GM12892 (cell line): ENCODE results near the gene TNS3.

ENCODE experiments used
- POLR2A ChIP-seq: IDR thresholded peaks from 2 replicates; pipeline ENCODE4 v1.6.1; 2011; ENCODE audit warnings: low read depth, low read length, control low read depth
- POLR2AphosphoS5 ChIP-seq: IDR thresholded peaks from 2 replicates; pipeline ENCODE4 v1.6.1; 2011; ENCODE audit warnings: low read depth, low read length, control low read depth
- TAF1 ChIP-seq: IDR thresholded peaks from 2 replicates; pipeline ENCODE4 v1.6.1; 2011; ENCODE audit warnings: low read depth, mild to moderate bottlenecking, control low read depth, low read length, borderline replicate concordance

DNA sequence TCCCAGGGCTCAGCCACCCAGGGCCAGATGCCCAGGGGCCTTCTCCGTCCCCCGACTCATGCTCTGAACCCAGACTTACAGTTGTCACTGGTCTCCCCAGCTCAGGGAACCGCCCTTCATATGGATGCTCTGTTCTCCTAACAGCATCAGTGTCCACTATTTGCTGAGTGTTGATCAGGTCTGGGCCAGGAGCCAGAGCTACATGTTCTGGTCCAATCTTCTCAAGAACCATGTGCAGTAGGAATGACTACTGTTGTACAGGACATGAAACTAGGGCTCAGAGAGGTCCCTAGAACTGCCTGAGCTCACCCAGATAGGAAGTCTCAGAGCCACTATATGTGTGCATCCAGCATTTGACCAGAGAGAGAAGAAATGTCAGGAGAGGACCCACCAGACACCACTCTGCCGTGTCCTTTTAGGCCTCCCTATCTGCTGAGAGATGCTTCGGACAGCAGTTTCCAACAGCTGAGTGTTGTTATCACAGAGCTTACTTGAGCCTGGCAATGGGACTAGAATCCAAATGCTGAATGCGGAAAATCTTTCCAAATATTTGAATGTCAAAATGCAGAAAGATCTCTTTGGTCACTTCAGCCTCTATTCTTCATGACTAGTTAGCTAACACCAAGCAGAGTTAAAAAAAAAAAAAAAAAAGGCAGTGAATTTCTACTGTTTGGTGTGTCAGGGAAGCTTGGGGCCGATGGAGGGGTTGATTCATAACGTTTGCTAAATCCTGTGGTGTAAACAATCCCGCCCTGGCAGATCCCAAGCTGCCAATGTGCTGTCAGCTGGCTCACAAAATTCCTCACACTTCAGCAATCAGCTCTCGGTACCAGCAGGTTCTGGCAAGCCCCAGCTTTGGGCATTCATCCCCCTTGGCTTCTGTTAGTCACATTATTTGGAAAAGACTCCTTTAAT lies 246.1 kb downstream of the TNS3 start:
- TF ChIP-seq POLR2AphosphoS5 (no peak), TAF1 (no peak), POLR2A (no peak)
